Lower leg skin (tissue), 4 donors: ENCODE measurements around the gene FBXO47. TPM values are rescaled to one million over a fixed set of nuclear protein-coding genes. Genes with fewer than 3 reads are reported as not detected.

Experiments
- DNase-seq, 2 donors: peaks; one replicate each; pipeline ENCODE4 v3.0.0-alpha.2; 2019; ENCODE audit warnings: low spot score in 2 of 2
- H3K4me3 ChIP-seq: fragments of 200-600 bp; sonication (generic); 2 replicates; pipeline ENCODE4 v1.5.1; 2017; ENCODE audit warnings: mild to moderate bottlenecking, low read depth; ENCODE audit not compliant: poor library complexity, severe bottlenecking
- POLR2A ChIP-seq, 2 donors: fragments of 450-650 bp; IDR thresholded peaks; one replicate each; pipeline ENCODE4 v1.6.1; 2016 to 2017; ENCODE audit warnings: antibody characterized with exemption in 2 of 2, mild to moderate bottlenecking in 1 of 2, moderate library complexity in 1 of 2
- WGBS, 2 donors: methylation state at CpG; one replicate each; pipeline ENCODE4 v1.1.5; 2018; 5-methylcytosine and 5-hydroxymethylcytosine counted together
- intact Hi-C: fragments of 100-400 bp; cut with DNase I; formaldehyde crosslinking; loops from one replicate; pipeline ENCODE4 v1.15.0; 2023; ENCODE audit warnings: low total_unique reads
- total RNA-seq, 4 donors: library from RNA; depleted of rRNA; stranded (reverse); fragments of >200 nt; gene quantifications; one replicate each; pipeline ENCODE4 v1.1.0, GENCODE V29; 2016
- TF ChIP-seq, protein P1 (sequence below), 3 donors: fragments of 450-650 bp; IDR thresholded peaks; one replicate each; pipeline ENCODE4 v1.5.1; 2016; ENCODE audit warnings: antibody characterized with exemption in 3 of 3, mild to moderate bottlenecking in 3 of 3, moderate library complexity in 2 of 3

FBXO47 gene, protein sequence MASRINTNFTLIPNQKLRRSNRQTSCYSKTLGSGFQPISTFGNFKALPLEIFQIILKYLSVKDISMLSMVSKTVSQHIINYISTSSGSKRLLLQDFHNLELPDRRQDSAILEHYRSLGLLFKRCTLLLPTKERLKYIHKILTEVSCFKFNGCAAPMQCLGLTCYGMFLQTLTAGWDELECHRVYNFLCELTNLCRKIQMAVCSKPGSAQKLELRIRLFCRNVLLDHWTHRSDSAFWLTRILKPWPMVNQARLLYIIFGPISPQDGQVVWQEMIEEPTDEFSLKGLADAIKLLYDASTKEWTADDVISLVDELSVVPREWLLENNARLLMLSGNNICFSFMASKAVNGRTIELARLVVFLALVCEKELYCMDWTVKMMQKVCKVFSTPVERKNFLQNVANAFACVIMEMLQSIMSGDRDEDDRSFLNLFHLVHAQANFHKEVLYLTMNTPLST
- not detected for total RNA-seq

DNA sequence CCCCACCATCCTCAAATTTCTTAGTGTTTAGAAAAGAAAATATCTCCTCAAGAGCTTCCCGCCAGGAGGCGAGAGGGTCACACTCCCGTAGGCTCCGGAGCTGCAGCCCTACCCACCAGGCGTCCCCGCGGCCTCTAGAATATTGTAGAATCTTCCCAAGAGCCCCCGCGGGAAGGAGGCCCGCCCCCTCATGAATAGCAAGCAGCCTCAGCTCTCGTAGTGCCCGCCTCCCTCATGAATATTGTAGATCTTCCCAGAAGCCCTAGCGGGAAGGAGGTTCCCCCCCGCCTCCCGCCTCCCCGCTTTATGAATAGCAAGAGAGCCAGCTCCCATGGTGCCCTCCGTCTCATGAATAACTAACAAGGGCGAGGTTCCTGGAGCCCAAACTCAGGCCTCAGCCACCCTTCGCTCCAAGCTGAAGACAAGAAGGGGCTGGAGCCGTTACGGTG is at the start of gene FBXO47:
Gene FBXO47 (minus strand): TSS at position 114 of the 449 bp plus-strand sequence. CDS start 4,378 bp downstream, outside the sequence.
- peak; percentile 91 to 97 for DNase-seq
- WGBS, 2 donors = 16 to 19% methylated on average over 21 of the region's 21 CpGs
- H3K4me3 ChIP-seq = no peak within 1 kb of the TSS
- intact Hi-C loops = no loop called here
- TF ChIP-seq, protein P1, sequence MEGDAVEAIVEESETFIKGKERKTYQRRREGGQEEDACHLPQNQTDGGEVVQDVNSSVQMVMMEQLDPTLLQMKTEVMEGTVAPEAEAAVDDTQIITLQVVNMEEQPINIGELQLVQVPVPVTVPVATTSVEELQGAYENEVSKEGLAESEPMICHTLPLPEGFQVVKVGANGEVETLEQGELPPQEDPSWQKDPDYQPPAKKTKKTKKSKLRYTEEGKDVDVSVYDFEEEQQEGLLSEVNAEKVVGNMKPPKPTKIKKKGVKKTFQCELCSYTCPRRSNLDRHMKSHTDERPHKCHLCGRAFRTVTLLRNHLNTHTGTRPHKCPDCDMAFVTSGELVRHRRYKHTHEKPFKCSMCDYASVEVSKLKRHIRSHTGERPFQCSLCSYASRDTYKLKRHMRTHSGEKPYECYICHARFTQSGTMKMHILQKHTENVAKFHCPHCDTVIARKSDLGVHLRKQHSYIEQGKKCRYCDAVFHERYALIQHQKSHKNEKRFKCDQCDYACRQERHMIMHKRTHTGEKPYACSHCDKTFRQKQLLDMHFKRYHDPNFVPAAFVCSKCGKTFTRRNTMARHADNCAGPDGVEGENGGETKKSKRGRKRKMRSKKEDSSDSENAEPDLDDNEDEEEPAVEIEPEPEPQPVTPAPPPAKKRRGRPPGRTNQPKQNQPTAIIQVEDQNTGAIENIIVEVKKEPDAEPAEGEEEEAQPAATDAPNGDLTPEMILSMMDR (IDR thresholded peaks at IDR 0.05) = no peak
- no peak for TF ChIP-seq POLR2A (IDR thresholded peaks at IDR 0.05)

DNA sequence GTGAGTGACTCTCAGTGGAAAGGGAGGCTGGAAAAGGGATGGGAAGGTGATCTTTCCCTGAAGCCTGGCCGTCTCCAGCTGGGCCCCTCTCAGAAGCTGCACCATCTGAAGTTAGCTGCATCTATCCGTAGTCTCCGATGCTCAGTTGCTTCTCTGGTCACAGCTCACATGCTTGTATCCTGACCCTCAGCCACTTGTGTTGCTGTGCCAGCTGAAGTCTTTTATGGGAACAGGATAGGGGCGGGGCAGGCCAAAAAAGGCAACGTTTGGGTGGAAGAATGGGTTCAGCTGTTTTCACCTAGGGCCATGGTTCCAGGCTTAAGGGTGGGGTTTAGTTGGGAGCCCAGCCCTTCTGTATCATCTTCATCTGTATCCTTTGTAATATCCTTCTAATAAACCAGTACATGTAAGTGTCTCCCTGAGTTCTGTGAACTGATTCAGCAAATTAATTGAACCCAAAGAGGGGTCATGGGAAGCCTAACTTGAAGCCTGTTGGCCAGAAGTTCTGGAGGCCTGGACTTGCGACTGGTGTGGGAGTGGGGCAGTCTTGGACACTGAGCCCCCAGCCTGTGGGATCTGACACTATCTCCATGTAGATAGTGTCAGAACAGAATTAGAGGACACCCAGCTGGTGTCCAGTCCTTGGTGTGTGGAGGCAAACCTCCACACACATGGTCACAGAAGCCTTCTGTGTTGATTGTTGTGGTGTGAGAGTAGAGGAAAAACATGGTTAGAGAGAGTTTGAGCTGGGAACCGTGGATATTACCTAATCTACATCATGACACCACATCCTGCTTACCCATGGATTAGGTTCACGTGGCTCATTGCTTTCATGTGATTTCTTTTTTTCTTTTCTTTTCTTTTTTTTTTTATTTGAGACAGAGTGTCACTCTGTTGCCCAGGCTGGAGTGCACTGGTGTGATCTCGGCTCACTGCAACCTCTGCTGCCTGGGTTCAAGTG is 49.3 kb upstream of the FBXO47 start:
- TF ChIP-seq, protein P1 (IDR thresholded peaks at IDR 0.05) = no peak
- TF ChIP-seq POLR2A (IDR thresholded peaks at IDR 0.05) = no peak
- WGBS, 2 donors = 72 to 75% methylated on average over 9 of the region's 9 CpGs
- intact Hi-C loops = no loop called here
- DNase-seq = peak in 1 of 2 donors; percentile 54
- H3K4me3 ChIP-seq = no peak overlapping the region

DNA sequence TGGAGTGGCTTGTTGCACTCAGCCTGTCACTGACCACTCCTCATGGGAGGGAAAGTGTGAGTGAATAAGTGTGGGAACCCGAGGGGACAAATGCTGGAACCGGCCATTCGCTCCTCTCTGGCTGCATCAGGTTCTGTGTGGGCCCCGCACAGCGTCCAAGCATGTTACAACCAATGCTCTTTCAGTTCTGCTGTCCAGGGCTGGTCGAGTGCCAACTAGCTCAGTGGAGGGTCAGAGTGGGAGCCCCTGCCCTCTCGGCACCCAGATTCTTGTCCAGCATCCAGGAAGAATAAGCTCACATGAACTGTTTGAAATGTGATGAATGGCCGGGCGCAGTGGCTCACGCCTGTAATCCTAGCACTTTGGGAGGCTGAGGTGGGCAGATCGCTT is 48.3 kb upstream of the FBXO47 start:
- WGBS, 2 donors = 91 to 95% methylated on average over 11 of the region's 11 CpGs

DNA sequence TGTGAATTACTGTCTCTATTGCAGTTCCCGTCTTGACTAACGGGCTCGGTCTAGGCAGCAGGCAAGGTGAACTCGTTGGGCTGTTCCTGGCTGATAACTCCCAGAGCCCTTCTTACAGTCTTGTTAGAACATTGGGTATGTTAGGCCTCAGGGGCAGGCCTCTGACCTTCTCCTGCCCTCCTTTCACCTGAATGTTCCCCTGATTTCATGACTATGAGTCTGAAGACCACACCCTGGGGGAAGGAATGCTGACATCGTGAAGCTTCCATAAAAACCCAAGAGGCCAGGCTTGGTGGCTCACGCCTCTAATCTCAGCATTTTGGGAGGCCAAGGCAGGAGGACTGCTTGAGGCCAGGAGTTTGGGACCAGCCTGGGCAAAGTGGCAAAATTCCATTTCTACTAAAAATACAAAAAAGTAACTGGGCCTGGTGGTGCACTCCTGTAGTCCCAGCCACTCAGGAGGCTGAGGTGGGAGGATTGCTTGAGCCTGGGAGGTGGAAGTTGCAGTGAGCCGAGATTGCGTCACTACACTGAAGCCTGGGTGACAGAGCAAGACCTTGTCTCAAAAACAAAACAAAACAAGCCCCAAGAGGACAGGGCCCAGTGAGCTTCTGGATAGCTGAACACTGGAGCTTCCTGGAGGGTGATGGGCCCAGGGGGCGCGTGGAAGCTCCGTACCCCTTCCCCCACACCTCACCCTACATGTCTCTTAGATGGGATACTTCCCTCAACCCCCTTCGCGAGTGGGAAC is 47.8 kb upstream of the FBXO47 start:
- intact Hi-C loops = no loop called here
- TF ChIP-seq, protein P1 (IDR thresholded peaks at IDR 0.05) = no peak
- TF ChIP-seq POLR2A (IDR thresholded peaks at IDR 0.05) = no peak
- no peak overlapping the region for H3K4me3 ChIP-seq
- DNase-seq = peak in 1 of 2 donors; percentile 85
- WGBS, 2 donors = 71 to 80% methylated on average over 13 of the region's 13 CpGs

More for the DNA sequence above, 48.3 kb upstream of the FBXO47 start:
- no peak overlapping the region for H3K4me3 ChIP-seq
- no peak for DNase-seq
- intact Hi-C loops = no loop called here
- no peak for TF ChIP-seq POLR2A (IDR thresholded peaks at IDR 0.05)
- TF ChIP-seq, protein P1 (IDR thresholded peaks at IDR 0.05) = no peak
